IPS-20b (cell line): ENCODE measurements around the gene NEK1.

Experiments
- H3K27ac ChIP-seq: one replicate; pipeline ENCODE4 v1.5.1; 2013; ENCODE audit warnings: low read length
- H3K27me3 ChIP-seq: 2 replicates; pipeline ENCODE4 v1.6.1; 2013; ENCODE audit warnings: mild to moderate bottlenecking, low read length, inconsistent platforms; ENCODE audit not compliant: insufficient read depth
- H3K36me3 ChIP-seq: 2 replicates; pipeline ENCODE4 v1.6.1; 2013; ENCODE audit warnings: low read depth, mild to moderate bottlenecking, inconsistent platforms, low read length, moderate library complexity; ENCODE audit not compliant: insufficient read depth
- H3K4me1 ChIP-seq: 2 replicates; pipeline ENCODE4 v1.6.1; 2013; ENCODE audit warnings: mild to moderate bottlenecking, control low read depth, inconsistent platforms, low read length, moderate library complexity; ENCODE audit not compliant: insufficient read depth
- H3K4me3 ChIP-seq: 2 replicates; pipeline ENCODE4 v1.5.1; 2013; ENCODE audit warnings: mild to moderate bottlenecking, low read length, inconsistent platforms
- H3K9ac ChIP-seq: 2 replicates; pipeline ENCODE4 v1.6.1; 2013; ENCODE audit warnings: low read depth, mild to moderate bottlenecking, inconsistent platforms, low read length, moderate library complexity
- H3K9me3 ChIP-seq: 2 replicates; pipeline ENCODE4 v1.6.1; 2013; ENCODE audit warnings: mild to moderate bottlenecking, low read depth, low read length, inconsistent platforms; ENCODE audit not compliant: insufficient read depth

The NEK1 gene

GRCh38 chr4:169410839-169411770 lies 201.3 kb downstream of the NEK1 start:
- H3K36me3 ChIP-seq, result no peaks in the 10 kb centered on the region
- peaks cover 6% of the 10 kb centered on the region; the same call in 1 of the 2 replicates for H3K4me1 ChIP-seq
- H3K9ac ChIP-seq, result no peak overlapping the region
- H3K9me3 ChIP-seq, result no peaks in the 10 kb centered on the region
- no peak overlapping the region for H3K4me3 ChIP-seq
- H3K27me3 ChIP-seq, result no peaks in the 10 kb centered on the region
- no peak overlapping the region for H3K27ac ChIP-seq

- Histone ChIP-seq H3K4me1 (peaks cover 6% of the 10 kb centered on the region), H3K27ac (no peak overlapping the region), H3K9ac (no peak overlapping the region), H3K27me3 (no peaks in the 10 kb centered on the region), H3K36me3 (no peaks in the 10 kb centered on the region), H3K4me3 (no peak overlapping the region), H3K9me3 (no peaks in the 10 kb centered on the region)
Observed at GRCh38 chr4:169407217-169407845, 205.1 kb downstream of the NEK1 start.

GRCh38 chr4:169404960-169405359 lies 207.4 kb downstream of the NEK1 start:
- H3K9me3 ChIP-seq, result no peaks in the 10 kb centered on the region
- no peak overlapping the region for H3K4me3 ChIP-seq
- no peaks in the 10 kb centered on the region for H3K27me3 ChIP-seq
- no peaks in the 10 kb centered on the region; the same call in 1 of the 2 replicates for H3K36me3 ChIP-seq
- H3K27ac ChIP-seq, result no peak overlapping the region
- H3K4me1 ChIP-seq, result peaks cover 3% of the 10 kb centered on the region; the same call in 1 of the 2 replicates
- no peak overlapping the region for H3K9ac ChIP-seq

DNA sequence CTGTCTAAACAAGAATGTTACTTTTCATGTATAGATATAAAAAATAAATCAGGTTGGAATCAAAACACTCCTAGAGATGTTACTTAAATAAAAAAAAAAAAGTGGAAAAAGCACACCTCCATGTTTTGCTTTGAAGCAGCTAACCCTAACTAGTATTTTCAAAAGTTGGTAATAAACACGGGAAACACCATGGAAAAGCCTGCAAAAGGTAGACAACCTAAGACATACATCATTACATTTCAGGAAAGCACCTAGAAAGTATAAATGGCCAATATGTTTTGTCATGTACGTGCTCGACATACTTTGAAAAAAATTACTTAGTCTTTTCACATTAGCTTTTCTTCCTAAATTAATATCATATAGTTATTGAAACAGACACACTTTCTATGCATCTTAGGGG lies 211.6 kb downstream of the NEK1 start:
- Histone ChIP-seq H3K9me3 (no peaks in the 10 kb centered on the region), H3K27ac (no peak overlapping the region), H3K27me3 (no peaks in the 10 kb centered on the region), H3K4me1 (peaks cover 3% of the 10 kb centered on the region; the same call in 1 of the 2 replicates), H3K4me3 (no peak overlapping the region), H3K9ac (no peak overlapping the region), H3K36me3 (no peaks in the 10 kb centered on the region; the same call in 1 of the 2 replicates)

- Histone ChIP-seq H3K36me3 (no peaks in the 10 kb centered on the region; the same call in 1 of the 2 replicates), H3K4me3 (no peak overlapping the region), H3K4me1 (peaks cover 3% of the 10 kb centered on the region; the same call in 1 of the 2 replicates), H3K27ac (no peak overlapping the region), H3K27me3 (no peaks in the 10 kb centered on the region), H3K9ac (no peak overlapping the region), H3K9me3 (no peaks in the 10 kb centered on the region)
Observed at GRCh38 chr4:169399976-169400767, 212.2 kb downstream of the NEK1 start.

GRCh38 chr4:169398316-169398715 lies 214.1 kb downstream of the NEK1 start:
- Histone ChIP-seq H3K4me1 (no peaks in the 10 kb centered on the region), H3K27ac (no peak overlapping the region), H3K27me3 (no peaks in the 10 kb centered on the region), H3K4me3 (no peak overlapping the region), H3K9me3 (no peaks in the 10 kb centered on the region), H3K9ac (no peak overlapping the region), H3K36me3 (no peaks in the 10 kb centered on the region; the same call in 1 of the 2 replicates)

GRCh38 chr4:169397762-169398161 lies 214.6 kb downstream of the NEK1 start:
- H3K27ac ChIP-seq, result no peak overlapping the region
- no peaks in the 10 kb centered on the region; the same call in 1 of the 2 replicates for H3K36me3 ChIP-seq
- no peaks in the 10 kb centered on the region for H3K27me3 ChIP-seq

GRCh38 chr4:169385376-169385775 lies 227.0 kb downstream of the NEK1 start:
- Histone ChIP-seq H3K9ac (no peak overlapping the region), H3K4me3 (no peak overlapping the region), H3K27ac (no peak overlapping the region), H3K4me1 (no peaks in the 10 kb centered on the region), H3K27me3 (no peaks in the 10 kb centered on the region), H3K9me3 (no peaks in the 10 kb centered on the region), H3K36me3 (no peaks in the 10 kb centered on the region)

More at GRCh38 chr4:169397762-169398161, 214.6 kb downstream of the NEK1 start:
- H3K4me3 ChIP-seq, result no peak overlapping the region
- H3K9me3 ChIP-seq, result no peaks in the 10 kb centered on the region
- no peak overlapping the region for H3K9ac ChIP-seq
- H3K4me1 ChIP-seq, result no peaks in the 10 kb centered on the region

DNA sequence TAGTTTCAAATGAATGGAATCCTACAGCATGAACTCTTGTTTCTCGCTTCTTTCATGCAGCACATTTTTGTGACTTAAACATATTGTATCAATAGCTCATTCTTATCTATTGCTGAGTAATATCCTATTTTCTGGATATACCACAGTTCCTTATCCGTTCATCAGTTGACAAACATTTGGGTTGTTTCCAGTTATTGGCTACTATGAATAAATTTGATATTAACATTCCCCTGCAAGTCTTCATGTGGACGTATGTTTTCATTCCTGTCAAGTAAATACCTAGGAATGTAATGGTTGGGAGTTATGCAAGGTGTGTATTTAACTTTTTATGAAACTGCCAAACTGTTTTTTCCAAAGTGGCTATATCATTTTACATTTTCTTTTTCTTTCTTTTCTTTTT lies 227.6 kb downstream of the NEK1 start:
- no peaks in the 10 kb centered on the region for H3K9me3 ChIP-seq
- no peak overlapping the region for H3K4me3 ChIP-seq
- no peaks in the 10 kb centered on the region for H3K4me1 ChIP-seq
- H3K36me3 ChIP-seq, result no peaks in the 10 kb centered on the region
- H3K27ac ChIP-seq, result no peak overlapping the region
- no peaks in the 10 kb centered on the region for H3K27me3 ChIP-seq
- no peak overlapping the region for H3K9ac ChIP-seq

- Histone ChIP-seq H3K27me3 (no peaks in the 10 kb centered on the region), H3K4me3 (no peak overlapping the region), H3K4me1 (no peaks in the 10 kb centered on the region), H3K9ac (no peak overlapping the region), H3K27ac (no peak overlapping the region), H3K36me3 (no peaks in the 10 kb centered on the region), H3K9me3 (no peaks in the 10 kb centered on the region)
Observed at GRCh38 chr4:169383724-169384123, 228.7 kb downstream of the NEK1 start.

- Histone ChIP-seq H3K27me3 (no peaks in the 10 kb centered on the region), H3K9ac (no peak overlapping the region), H3K9me3 (peaks cover 22% of the 10 kb centered on the region; the same call in 1 of the 2 replicates), H3K4me1 (no peaks in the 10 kb centered on the region), H3K4me3 (no peak overlapping the region), H3K36me3 (no peaks in the 10 kb centered on the region), H3K27ac (no peak overlapping the region)
Observed at GRCh38 chr4:169379688-169380087, 232.7 kb downstream of the NEK1 start.
